Cardiac fibroblast (primary cell): ENCODE data around the gene TMOD4.
"Not testable (repeated sequence)": the region's sequence is repeated elsewhere in the genome, so short reads cannot be mapped to it uniquely, and the experiment has no call there.

ENCODE experiments used
- DNase-seq, 2 donors: peaks; one replicate each; pipeline versions ENCODE4 v3.0.0 to v3.0.0-alpha.2; 2010; ENCODE audit warnings: low read depth in 2 of 2
- H3K4me3 ChIP-seq, 2 donors: replicated peaks in 1 of 2; 1 replicate in 1 of 2; 2 replicates in 1 of 2; pipeline ENCODE4 v1.5.1; 2011; ENCODE audit warnings: low read depth in 2 of 2, low read length in 2 of 2, mild to moderate bottlenecking in 2 of 2, moderate library complexity in 1 of 2
- CTCF ChIP-seq: IDR thresholded peaks from one replicate; pipeline ENCODE4 v1.5.1; 2011; ENCODE audit warnings: low read depth, mild to moderate bottlenecking, low read length, inconsistent platforms

The TMOD4 gene

GRCh38 chr1:151199873-151200581 is 24.2 kb upstream of the TMOD4 start:
- no peak for TF ChIP-seq CTCF
- peak overlapping the region; percentile 87 to 99 for H3K4me3 ChIP-seq
- DNase-seq: peak; percentile 86 to 95

- TF ChIP-seq CTCF: no peak
- peak within 1 kb of the TSS; percentile 87 to 99 for H3K4me3 ChIP-seq
- DNase-seq: peak; percentile 99
Observed at GRCh38 chr1:151198254-151199127, 22.7 kb upstream of the TMOD4 start, which contains the start of gene PIP5K1A. Gene PIP5K1A (plus strand): TSS chr1:151198552. CDS start chr1:151198997, 445 bp downstream.

- H3K4me3 ChIP-seq: peak overlapping the region; percentile 87 to 99
- no peak for DNase-seq
- no peak for TF ChIP-seq CTCF
Observed at GRCh38 chr1:151197863-151198253, 22.1 kb upstream of the TMOD4 start.

- TF ChIP-seq CTCF: peak; percentile 54
- peak overlapping the region in 1 of 2 donors; percentile 21 for H3K4me3 ChIP-seq
- peak; percentile 90 to 93 for DNase-seq
Observed at GRCh38 chr1:151196292-151196800, 20.6 kb upstream of the TMOD4 start.

GRCh38 chr1:151194894-151195594 is 19.3 kb upstream of the TMOD4 start:
- peak; percentile 94 to 97 for DNase-seq
- not testable (repeated sequence) for H3K4me3 ChIP-seq

- DNase-seq: no peak
- H3K4me3 ChIP-seq: no peak overlapping the region
- TF ChIP-seq CTCF: no peak
Observed at GRCh38 chr1:151193856-151194255, 18.1 kb upstream of the TMOD4 start.
